ENCODE results near the gene HOXA11.

- TF ChIP-seq, protein P1, sequence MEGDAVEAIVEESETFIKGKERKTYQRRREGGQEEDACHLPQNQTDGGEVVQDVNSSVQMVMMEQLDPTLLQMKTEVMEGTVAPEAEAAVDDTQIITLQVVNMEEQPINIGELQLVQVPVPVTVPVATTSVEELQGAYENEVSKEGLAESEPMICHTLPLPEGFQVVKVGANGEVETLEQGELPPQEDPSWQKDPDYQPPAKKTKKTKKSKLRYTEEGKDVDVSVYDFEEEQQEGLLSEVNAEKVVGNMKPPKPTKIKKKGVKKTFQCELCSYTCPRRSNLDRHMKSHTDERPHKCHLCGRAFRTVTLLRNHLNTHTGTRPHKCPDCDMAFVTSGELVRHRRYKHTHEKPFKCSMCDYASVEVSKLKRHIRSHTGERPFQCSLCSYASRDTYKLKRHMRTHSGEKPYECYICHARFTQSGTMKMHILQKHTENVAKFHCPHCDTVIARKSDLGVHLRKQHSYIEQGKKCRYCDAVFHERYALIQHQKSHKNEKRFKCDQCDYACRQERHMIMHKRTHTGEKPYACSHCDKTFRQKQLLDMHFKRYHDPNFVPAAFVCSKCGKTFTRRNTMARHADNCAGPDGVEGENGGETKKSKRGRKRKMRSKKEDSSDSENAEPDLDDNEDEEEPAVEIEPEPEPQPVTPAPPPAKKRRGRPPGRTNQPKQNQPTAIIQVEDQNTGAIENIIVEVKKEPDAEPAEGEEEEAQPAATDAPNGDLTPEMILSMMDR (IDR thresholded peaks at IDR 0.05 in 8 of 11, conservative IDR thresholded peaks at IDR 0.05 in 3 of 11): peak; percentile 23 to 91 (median 81)
- TF ChIP-seq POLR2A (IDR thresholded peaks at IDR 0.05): no peak
Observed at GRCh38 chr7:27179503-27180430, 5.3 kb downstream of the HOXA11 start.
